ENCODE data around the gene UFM1. TPM values are rescaled to one million over a fixed set of nuclear protein-coding genes. Genes with fewer than 3 reads are reported as not detected.
A peak's percentile ranks its signal among the peaks of the same experiment; 100 is the strongest.

UFM1 gene
- total and polyA plus RNA-seq, 2 of the 4 experiments (the other 2 are of a cell fraction): 43.5 to 94.5 TPM

- no peak overlapping the region for H3K18ac ChIP-seq (ENCODE audit: low read depth, low read length)
- H2BK20ac ChIP-seq (ENCODE audit: low read depth, low read length): no peak overlapping the region
- intact Hi-C loops (cut with micrococcal nuclease) (no loop called here), dilution Hi-C loops (cut with HindIII; ENCODE audit: low sequenced_read_pairs, unreplicated experiment) (no loop called here), in situ Hi-C loops (cut with MboI; ENCODE audit: low sequenced_read_pairs) (loop anchor here (25.0 kb wide), 2 partner anchors 730 to 1330 kb away; no protein-coding TSS in a partner anchor)
- no peaks in the 10 kb centered on the region for H3K9me3 ChIP-seq (ENCODE audit: control insufficient read depth, insufficient read depth, low read length)
- no peak for ATAC-seq (ENCODE audit: low read depth)
- POLR2A ChIA-PET (ENCODE audit: unreplicated experiment): no interaction called here
- H3K56ac ChIP-seq (ENCODE audit: extremely low read depth, insufficient read depth, low read length): no peak overlapping the region
- no peak for TF ChIP-seq RCOR1 (IDR thresholded peaks at IDR 0.05; ENCODE audit: insufficient replicate concordance, low read length)
- no peak for TF ChIP-seq FOS (IDR thresholded peaks at IDR 0.05; ENCODE audit: low read depth, low read length)
- no peak overlapping the region for H3K9ac ChIP-seq (ENCODE audit: low read depth, low read length)
- no peak overlapping the region for H2AK9ac ChIP-seq (replicated peaks; ENCODE audit: low read depth, low read length, poor library complexity)
- CTCF ChIA-PET: interaction anchor here (0.6 kb wide), 2 partner anchors 31 to 433 kb away, joined by 3 read pairs; no protein-coding TSS in a partner anchor
- no peak overlapping the region for H4K91ac ChIP-seq (ENCODE audit: insufficient read depth, low read depth, low read length)
- H3K4ac ChIP-seq (ENCODE audit: low read depth, low read length): no peak overlapping the region
- H3K36me3 ChIP-seq (ENCODE audit: control insufficient read depth, insufficient read depth, low read length): peaks cover 3% of the 10 kb centered on the region
- no peak overlapping the region for H3K23ac ChIP-seq (ENCODE audit: low read depth, low read length)
- H3K4me2 ChIP-seq (ENCODE audit: low read depth, low read length): no peak overlapping the region
- H2AK5ac ChIP-seq (ENCODE audit: low read depth, low read length): no peak overlapping the region
- H3K4me3 ChIP-seq (ENCODE audit: insufficient read depth, low read depth, low read length): no peak overlapping the region
- H4K20me1 ChIP-seq (ENCODE audit: insufficient read depth, low read length): no peaks in the 10 kb centered on the region
- no peaks in the 10 kb centered on the region for H3K27me3 ChIP-seq (ENCODE audit: control insufficient read depth, insufficient read depth, low read length)
- H3K14ac ChIP-seq (replicated peaks; ENCODE audit: low read depth, low read length): no peak overlapping the region
- no peak overlapping the region for H3K27ac ChIP-seq (ENCODE audit: insufficient read depth, low read length)
- no peaks in the 10 kb centered on the region for H3K9me1 ChIP-seq (ENCODE audit: insufficient read depth, low read length)
- DNase-seq: peak; percentile 21
- no peak overlapping the region for H4K5ac ChIP-seq (ENCODE audit: low read depth, low read length)
- H4K8ac ChIP-seq (ENCODE audit: low read depth in 2 of 2, low read length in 2 of 2): no peak overlapping the region
- no TSS peak for BruUV-seq (replicated peaks)
- H2BK120ac ChIP-seq (ENCODE audit: low read depth, low read length): no peak overlapping the region
- no peak overlapping the region for H2BK5ac ChIP-seq (ENCODE audit: low read depth, low read length, poor library complexity, severe bottlenecking)
- H3K4me1 ChIP-seq (ENCODE audit: control insufficient read depth, insufficient read depth, low read length): no peaks in the 10 kb centered on the region
- no peaks in the 10 kb centered on the region for H3K79me1 ChIP-seq (ENCODE audit: low read depth in 1 of 2, low read length in 2 of 2)
- H2AFZ ChIP-seq (replicated peaks; ENCODE audit: low read length, poor library complexity): no peak overlapping the region
- no CpG with 5 or more reads among the region's 3 CpGs for WGBS, 2 experiments (ENCODE audit: extremely low coverage in 2 of 2, insufficient read length in 1 of 2)
- no peak overlapping the region for H2BK15ac ChIP-seq (ENCODE audit: low read depth, low read length)
Observed at GRCh38 chr13:38366954-38367645, 17.4 kb downstream of the UFM1 start.
